GM19099 (cell line): ENCODE results near the gene CTXN1.
A peak's percentile ranks its signal among the peaks of the same experiment; 100 is the strongest.

Experiments used
- POLR2A ChIP-seq: IDR thresholded peaks from 3 replicates; pipeline ENCODE4 v1.6.1; 2011; ENCODE audit warnings: low read depth; ENCODE audit not compliant: insufficient read length; ENCODE audit errors: extremely low read depth

CTXN1 gene

GRCh38 chr19:7932930-7933300, 7.0 kb upstream of the CTXN1 start:
- TF ChIP-seq POLR2A: no peak

- TF ChIP-seq POLR2A: no peak
Measured at GRCh38 chr19:7932276-7932929, 6.5 kb upstream of the CTXN1 start.

- TF ChIP-seq POLR2A: no peak
Measured at GRCh38 chr19:7931221-7932061, 5.5 kb upstream of the CTXN1 start.

GRCh38 chr19:7930765-7931164, 4.8 kb upstream of the CTXN1 start:
- TF ChIP-seq POLR2A: no peak

- TF ChIP-seq POLR2A: no peak
Measured at GRCh38 chr19:7928741-7929701, 3.1 kb upstream of the CTXN1 start.

- no peak for TF ChIP-seq POLR2A
Measured at GRCh38 chr19:7928334-7928706, 2.4 kb upstream of the CTXN1 start.

GRCh38 chr19:7927605-7928333, 1.8 kb upstream of the CTXN1 start:
- peak; percentile 23 for TF ChIP-seq POLR2A

GRCh38 chr19:7926727-7927604, 1.0 kb upstream of the CTXN1 start:
- no peak for TF ChIP-seq POLR2A

GRCh38 chr19:7925171-7925851, 624 bp downstream of the CTXN1 start:
- TF ChIP-seq POLR2A: no peak

- no peak for TF ChIP-seq POLR2A
Measured at GRCh38 chr19:7924651-7925170, 1.2 kb downstream of the CTXN1 start.

GRCh38 chr19:7924241-7924640, 1.7 kb downstream of the CTXN1 start:
- TF ChIP-seq POLR2A: no peak

GRCh38 chr19:7923295-7924191, 2.4 kb downstream of the CTXN1 start:
- no peak for TF ChIP-seq POLR2A
